ENCODE results near the gene SLC36A4.

DNA sequence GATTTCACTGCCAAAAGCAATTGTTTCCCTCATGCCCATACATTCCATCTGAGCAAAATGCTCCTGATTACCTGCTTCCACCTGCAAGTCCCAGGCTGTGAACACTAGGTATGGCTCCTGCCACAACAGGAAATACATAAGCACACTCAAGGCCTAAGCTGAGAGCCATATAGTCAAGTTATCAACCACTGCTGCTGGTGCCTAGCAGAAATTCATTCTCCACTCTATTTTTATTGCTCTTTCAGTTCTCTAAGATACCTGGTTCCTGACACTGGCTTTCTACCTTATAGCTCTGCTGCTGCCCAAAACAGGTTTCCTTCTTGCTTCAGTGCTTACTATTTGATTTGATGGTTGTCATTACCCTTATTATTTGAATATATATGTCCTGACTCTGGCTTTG, 31.6 kb downstream of the SLC36A4 start:
- TF ChIP-seq YY1 (IDR thresholded peaks at IDR 0.05; ENCODE audit: extremely low read depth, insufficient replicate concordance, low read depth, low read length) (no peak), POLR2A (IDR thresholded peaks at IDR 0.05; ENCODE audit: borderline replicate concordance, extremely low read depth, insufficient read depth, insufficient read length) (no peak), EZH2 (IDR thresholded peaks at IDR 0.05) (no peak)
